22Rv1 (cell line): ENCODE results near the gene CAMK2B.

Experiments
- ZFX ChIP-seq: fragments of 450-650 bp; IDR thresholded peaks from 2 replicates; pipeline ENCODE4 v1.6.1; 2017; ENCODE audit warnings: antibody characterized with exemption, borderline replicate concordance
- TF ChIP-seq, protein P1 (sequence below): fragments of 450-650 bp; IDR thresholded peaks from 2 replicates; pipeline ENCODE4 v1.5.1; 2017; ENCODE audit warnings: mild to moderate bottlenecking

- TF ChIP-seq, protein P1, sequence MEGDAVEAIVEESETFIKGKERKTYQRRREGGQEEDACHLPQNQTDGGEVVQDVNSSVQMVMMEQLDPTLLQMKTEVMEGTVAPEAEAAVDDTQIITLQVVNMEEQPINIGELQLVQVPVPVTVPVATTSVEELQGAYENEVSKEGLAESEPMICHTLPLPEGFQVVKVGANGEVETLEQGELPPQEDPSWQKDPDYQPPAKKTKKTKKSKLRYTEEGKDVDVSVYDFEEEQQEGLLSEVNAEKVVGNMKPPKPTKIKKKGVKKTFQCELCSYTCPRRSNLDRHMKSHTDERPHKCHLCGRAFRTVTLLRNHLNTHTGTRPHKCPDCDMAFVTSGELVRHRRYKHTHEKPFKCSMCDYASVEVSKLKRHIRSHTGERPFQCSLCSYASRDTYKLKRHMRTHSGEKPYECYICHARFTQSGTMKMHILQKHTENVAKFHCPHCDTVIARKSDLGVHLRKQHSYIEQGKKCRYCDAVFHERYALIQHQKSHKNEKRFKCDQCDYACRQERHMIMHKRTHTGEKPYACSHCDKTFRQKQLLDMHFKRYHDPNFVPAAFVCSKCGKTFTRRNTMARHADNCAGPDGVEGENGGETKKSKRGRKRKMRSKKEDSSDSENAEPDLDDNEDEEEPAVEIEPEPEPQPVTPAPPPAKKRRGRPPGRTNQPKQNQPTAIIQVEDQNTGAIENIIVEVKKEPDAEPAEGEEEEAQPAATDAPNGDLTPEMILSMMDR = no peak
- TF ChIP-seq ZFX = no peak
These were observed 46.1 kb downstream of the CAMK2B start for GRCh38 chr7:44279286-44279685.
